ENCODE data around the gene DNM2. TPM values are rescaled to one million over a fixed set of nuclear protein-coding genes. Genes with fewer than 3 reads are reported as not detected.

Gene DNM2
- total RNA-seq, 1 experiment from 2014 or later = 131 TPM

- DNase-seq (ENCODE audit: low spot score) = no peak
- ATAC-seq = no peak
- no peak overlapping the region for H3K27ac Mint-ChIP-seq
- ChIA-PET CTCF (interaction anchor here (1.1 kb wide), 1 partner anchor 31 kb away, joined by 4 read pairs; no protein-coding TSS in a partner anchor), POLR2A (no interaction called here)
- H3K36me3 Mint-ChIP-seq = peaks cover 12% of the 10 kb centered on the region; the same call in 1 of the 2 replicates
- no peak for TF ChIP-seq FOXP4 (CRISPR knock-in tag; IDR thresholded peaks at IDR 0.05)
- TF ChIP-seq E2F1 (CRISPR knock-in tag; IDR thresholded peaks at IDR 0.05) = no peak
- TF ChIP-seq JUN (CRISPR knock-in tag; IDR thresholded peaks at IDR 0.05) = no peak
- TF ChIP-seq GRHL2 (CRISPR knock-in tag; IDR thresholded peaks at IDR 0.05; ENCODE audit: insufficient replicate concordance, severe bottlenecking) = no peak
- TF ChIP-seq ZNF532 (CRISPR knock-in tag; IDR thresholded peaks at IDR 0.05; ENCODE audit: borderline replicate concordance) = no peak
- no peak for TF ChIP-seq IRF1 (CRISPR knock-in tag; IDR thresholded peaks at IDR 0.05)
- TF ChIP-seq E2F5 (CRISPR knock-in tag; IDR thresholded peaks at IDR 0.05) = no peak
- no peak for TF ChIP-seq ZNF512 (CRISPR knock-in tag; IDR thresholded peaks at IDR 0.05; ENCODE audit: borderline replicate concordance)
- TF ChIP-seq ZNF671 (CRISPR knock-in tag; IDR thresholded peaks at IDR 0.05) = no peak
- no peak for TF ChIP-seq ERG (CRISPR knock-in tag; IDR thresholded peaks at IDR 0.05)
- no peak for TF ChIP-seq ZNF138 (CRISPR knock-in tag; conservative IDR thresholded peaks at IDR 0.05)
- TF ChIP-seq MLX (CRISPR knock-in tag; IDR thresholded peaks at IDR 0.05) = no peak
- no peak for TF ChIP-seq ZNF396 (CRISPR knock-in tag; IDR thresholded peaks at IDR 0.05; ENCODE audit: borderline replicate concordance)
- no peak for TF ChIP-seq ATF6 (CRISPR knock-in tag; IDR thresholded peaks at IDR 0.05)
- no peak for TF ChIP-seq STAT6 (CRISPR knock-in tag; conservative IDR thresholded peaks at IDR 0.05; ENCODE audit: low read depth)
- no peak for TF ChIP-seq FOXP1 (CRISPR knock-in tag; IDR thresholded peaks at IDR 0.05; ENCODE audit: borderline replicate concordance)
- no peak for TF ChIP-seq CREB1 (CRISPR knock-in tag; IDR thresholded peaks at IDR 0.05)
- TF ChIP-seq ZNF121 (CRISPR knock-in tag; IDR thresholded peaks at IDR 0.05) = no peak
- no peak for TF ChIP-seq ELF4 (CRISPR knock-in tag; IDR thresholded peaks at IDR 0.05; ENCODE audit: low read depth)
- peaks cover 16% of the 10 kb centered on the region for H3K27me3 Mint-ChIP-seq (ENCODE audit: low read depth)
- H3K4me1 Mint-ChIP-seq = peaks cover 10% of the 10 kb centered on the region
- H3K4me3 Mint-ChIP-seq = no peak overlapping the region
- peaks cover 10% of the 10 kb centered on the region for H3K9me3 Mint-ChIP-seq
Observed at GRCh38 chr19:10832939-10833296, 115.0 kb downstream of the DNM2 start.

All from WTC11 (cell line).